Vagina (tissue), 2 donors: Measurements from ENCODE around the gene TOPBP1. TPM values are rescaled to one million over a fixed set of nuclear protein-coding genes. Genes with fewer than 3 reads are reported as not detected.

Source experiments
- DNase-seq, 2 donors: peaks; one replicate each; pipeline ENCODE4 v3.0.0-alpha.2; 2017; ENCODE audit errors: extremely low spot score in 2 of 2
- H3K27ac ChIP-seq: fragments of 200-600 bp; sonication (generic); one replicate; pipeline ENCODE4 v1.5.1; 2019
- H3K27me3 ChIP-seq: fragments of 200-600 bp; sonication (generic); one replicate; pipeline ENCODE4 v1.5.1; 2019
- H3K36me3 ChIP-seq, 2 donors: fragments of 200-600 bp; sonication (generic); one replicate each; pipeline ENCODE4 v1.5.1; 2017 to 2019
- H3K4me1 ChIP-seq: fragments of 200-600 bp; sonication (generic); one replicate; pipeline ENCODE4 v1.5.1; 2019
- H3K4me3 ChIP-seq, 2 donors: fragments of 200-600 bp; sonication (generic); 1 replicate in 1 of 2; 2 replicates in 1 of 2; pipeline ENCODE4 v1.5.1; 2016 to 2019
- H3K9me3 ChIP-seq: fragments of 200-600 bp; sonication (generic); one replicate; pipeline ENCODE4 v1.5.1; 2019
- POLR2A ChIP-seq, 2 donors: fragments of 450-650 bp; IDR thresholded peaks; one replicate each; pipeline ENCODE4 v1.6.1; 2017; ENCODE audit warnings: antibody characterized with exemption in 2 of 2, mild to moderate bottlenecking in 2 of 2, moderate library complexity in 2 of 2
- POLR2AphosphoS5 ChIP-seq, 2 donors: sonication (generic); formaldehyde crosslinking; IDR thresholded peaks; one replicate each; pipeline ENCODE4 v1.9.0; 2017; ENCODE audit warnings: antibody characterized with exemption in 2 of 2, mild to moderate bottlenecking in 2 of 2, low read depth in 1 of 2; ENCODE audit not compliant: insufficient read depth in 1 of 2
- intact Hi-C: fragments of 100-400 bp; cut with DNase I; formaldehyde crosslinking; loops from one replicate; pipeline ENCODE4 v1.15.1; 2023
- total RNA-seq: library from RNA; depleted of rRNA; stranded (reverse); fragments of >200 nt; gene quantifications from one replicate; pipeline ENCODE4 v1.2.3, GENCODE V29; 2016
- TF ChIP-seq, protein P1 (sequence below), 3 experiments: fragments of 450-650 bp in 2 of 3; fragments of 200-600 bp in 1 of 3; sonication (generic) in 1 of 3; IDR thresholded peaks; one replicate each; pipeline ENCODE4 v1.5.1; 2017 to 2019; ENCODE audit warnings: antibody characterized with exemption in 3 of 3, mild to moderate bottlenecking in 2 of 3, moderate library complexity in 2 of 3

TOPBP1 gene
- total RNA-seq, 1 donor from 2014 or later, result 28.2 TPM

DNA sequence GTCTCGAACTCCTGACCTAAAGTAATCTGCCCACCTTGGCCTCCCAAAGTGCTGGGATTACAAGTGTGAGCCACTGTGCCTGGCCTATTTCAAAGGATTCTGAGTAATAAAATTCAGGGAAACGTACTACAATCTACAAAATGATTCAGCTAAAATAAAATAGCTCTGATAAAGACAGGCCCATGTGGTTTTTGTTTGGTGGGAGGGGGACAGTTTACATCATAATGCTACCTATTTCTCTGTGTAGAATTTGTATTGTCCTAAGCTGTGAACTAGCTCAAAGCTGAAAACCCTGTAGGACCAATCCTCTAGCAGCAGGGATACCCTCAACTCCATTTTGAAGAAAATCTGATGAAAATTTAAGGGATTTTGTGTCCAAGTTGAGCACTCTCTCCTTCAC lies 62.5 kb downstream of the TOPBP1 start:
- Histone ChIP-seq H3K36me3 (no peaks in the 10 kb centered on the region), H3K4me3 (no peak overlapping the region), H3K4me1 (no peaks in the 10 kb centered on the region), H3K27me3 (no peaks in the 10 kb centered on the region), H3K27ac (no peak overlapping the region), H3K9me3 (no peaks in the 10 kb centered on the region)
- DNase-seq, result no peak
- TF ChIP-seq POLR2AphosphoS5 (IDR thresholded peaks at IDR 0.05; ENCODE audit: insufficient read depth in 1 of 2, low read depth in 1 of 2), result no peak
- TF ChIP-seq, protein P1, sequence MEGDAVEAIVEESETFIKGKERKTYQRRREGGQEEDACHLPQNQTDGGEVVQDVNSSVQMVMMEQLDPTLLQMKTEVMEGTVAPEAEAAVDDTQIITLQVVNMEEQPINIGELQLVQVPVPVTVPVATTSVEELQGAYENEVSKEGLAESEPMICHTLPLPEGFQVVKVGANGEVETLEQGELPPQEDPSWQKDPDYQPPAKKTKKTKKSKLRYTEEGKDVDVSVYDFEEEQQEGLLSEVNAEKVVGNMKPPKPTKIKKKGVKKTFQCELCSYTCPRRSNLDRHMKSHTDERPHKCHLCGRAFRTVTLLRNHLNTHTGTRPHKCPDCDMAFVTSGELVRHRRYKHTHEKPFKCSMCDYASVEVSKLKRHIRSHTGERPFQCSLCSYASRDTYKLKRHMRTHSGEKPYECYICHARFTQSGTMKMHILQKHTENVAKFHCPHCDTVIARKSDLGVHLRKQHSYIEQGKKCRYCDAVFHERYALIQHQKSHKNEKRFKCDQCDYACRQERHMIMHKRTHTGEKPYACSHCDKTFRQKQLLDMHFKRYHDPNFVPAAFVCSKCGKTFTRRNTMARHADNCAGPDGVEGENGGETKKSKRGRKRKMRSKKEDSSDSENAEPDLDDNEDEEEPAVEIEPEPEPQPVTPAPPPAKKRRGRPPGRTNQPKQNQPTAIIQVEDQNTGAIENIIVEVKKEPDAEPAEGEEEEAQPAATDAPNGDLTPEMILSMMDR (IDR thresholded peaks at IDR 0.05), result no peak
- TF ChIP-seq POLR2A (IDR thresholded peaks at IDR 0.05), result no peak
- intact Hi-C loops, result no loop called here

DNA sequence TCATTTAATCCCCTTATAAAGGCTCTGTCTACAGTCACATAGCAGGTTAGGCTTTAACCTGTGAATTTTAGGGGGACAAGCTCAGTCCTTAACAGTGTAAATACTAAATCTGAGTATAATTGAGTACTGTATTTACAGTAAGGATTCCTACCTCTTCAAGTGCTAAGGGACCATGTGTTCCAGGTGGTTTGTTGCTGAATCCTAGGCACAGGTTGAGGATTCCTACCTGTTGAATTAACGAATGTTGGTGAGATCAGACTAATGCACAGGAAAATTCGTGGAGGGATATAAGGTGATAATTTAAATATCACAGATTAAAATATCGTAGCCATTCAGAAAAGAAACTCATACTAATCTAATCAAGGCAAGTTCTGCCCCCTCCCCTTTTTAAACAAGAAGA lies 63.3 kb downstream of the TOPBP1 start:
- intact Hi-C loops, result no loop called here

DNA sequence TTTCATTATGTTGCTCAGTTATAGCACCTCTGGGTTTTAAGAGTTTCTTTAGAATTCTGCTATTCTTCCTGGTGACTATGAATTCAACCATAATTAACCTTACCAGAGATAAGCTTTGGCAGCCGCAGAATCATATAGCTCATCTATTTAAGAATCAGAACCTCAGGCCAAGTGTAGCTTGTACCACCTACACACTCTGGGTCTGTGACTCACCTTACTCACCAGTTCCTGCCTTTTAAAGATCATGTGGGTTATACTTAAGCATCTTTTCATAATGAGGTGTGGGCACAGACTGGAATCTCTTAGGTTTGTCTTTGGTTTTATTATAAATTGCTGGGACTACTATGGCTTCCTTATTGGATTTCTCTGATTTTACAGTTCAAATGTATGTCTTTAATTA lies 66.4 kb downstream of the TOPBP1 start:
- intact Hi-C loops, result no loop called here
- Histone ChIP-seq H3K27ac (no peak overlapping the region), H3K9me3 (no peaks in the 10 kb centered on the region), H3K4me3 (no peak overlapping the region), H3K36me3 (no peaks in the 10 kb centered on the region), H3K27me3 (no peaks in the 10 kb centered on the region), H3K4me1 (no peaks in the 10 kb centered on the region)
- TF ChIP-seq, protein P1 (IDR thresholded peaks at IDR 0.05), result no peak
- TF ChIP-seq POLR2AphosphoS5 (IDR thresholded peaks at IDR 0.05; ENCODE audit: insufficient read depth in 1 of 2, low read depth in 1 of 2) (no peak), POLR2A (IDR thresholded peaks at IDR 0.05) (no peak)
- no peak for DNase-seq

More for the DNA sequence above, 63.3 kb downstream of the TOPBP1 start:
- Histone ChIP-seq H3K36me3 (no peaks in the 10 kb centered on the region), H3K4me1 (no peaks in the 10 kb centered on the region), H3K9me3 (no peaks in the 10 kb centered on the region), H3K27ac (no peak overlapping the region), H3K27me3 (no peaks in the 10 kb centered on the region), H3K4me3 (no peak overlapping the region)
- TF ChIP-seq POLR2A (IDR thresholded peaks at IDR 0.05), result no peak
- no peak for TF ChIP-seq POLR2AphosphoS5 (IDR thresholded peaks at IDR 0.05; ENCODE audit: insufficient read depth in 1 of 2, low read depth in 1 of 2)
- TF ChIP-seq, protein P1 (IDR thresholded peaks at IDR 0.05), result no peak
- no peak for DNase-seq

DNA sequence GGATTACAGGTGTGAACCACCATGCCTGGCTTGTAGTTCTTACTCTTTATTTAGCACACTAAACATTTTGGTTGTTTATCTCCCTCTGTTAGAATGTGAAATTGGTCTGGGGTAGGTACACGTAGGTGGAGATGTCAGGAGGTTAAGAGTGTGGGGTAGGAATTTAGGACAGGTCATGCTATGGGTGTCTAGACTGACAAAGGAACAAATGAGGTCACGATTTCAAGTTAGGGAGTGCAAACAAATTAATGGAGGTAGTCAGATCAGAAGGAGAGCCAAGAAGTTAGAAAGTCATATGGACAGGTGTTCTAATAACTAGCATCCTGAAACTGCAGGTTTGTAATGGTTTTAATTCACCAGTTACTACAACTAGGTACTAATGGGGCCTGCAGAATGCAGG lies 68.5 kb downstream of the TOPBP1 start:
- intact Hi-C loops, result no loop called here
- H3K36me3 ChIP-seq, result peaks cover 0 to 18% of the 10 kb centered on the region in 2 donors

DNA sequence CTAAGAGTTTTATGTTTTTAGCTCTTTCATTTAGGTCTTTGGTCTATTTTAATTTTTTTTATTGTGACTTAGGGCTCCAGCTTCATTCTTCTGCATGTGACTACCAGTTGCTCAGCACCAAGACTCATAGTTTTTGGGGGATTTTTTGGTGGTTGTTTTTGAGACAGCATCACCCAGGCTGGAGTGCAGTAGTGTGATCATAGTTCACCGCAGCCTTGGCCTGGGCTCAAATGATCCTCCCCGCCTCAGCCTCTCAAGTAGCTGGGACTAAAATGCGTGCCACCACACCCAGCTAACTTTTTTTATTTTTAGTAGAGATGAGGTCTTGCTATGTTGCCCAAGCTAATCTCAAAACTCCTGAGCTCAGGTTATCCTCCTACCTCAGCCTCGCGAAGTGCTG lies 68.9 kb downstream of the TOPBP1 start:
- no peaks in the 10 kb centered on the region for H3K27me3 ChIP-seq
- H3K4me3 ChIP-seq, result no peak overlapping the region
- H3K9me3 ChIP-seq, result no peaks in the 10 kb centered on the region
- DNase-seq, result no peak
- intact Hi-C loops, result no loop called here
- H3K4me1 ChIP-seq, result no peaks in the 10 kb centered on the region
- TF ChIP-seq POLR2A (IDR thresholded peaks at IDR 0.05), result no peak
- no peak for TF ChIP-seq POLR2AphosphoS5 (IDR thresholded peaks at IDR 0.05; ENCODE audit: insufficient read depth in 1 of 2, low read depth in 1 of 2)
- TF ChIP-seq, protein P1 (IDR thresholded peaks at IDR 0.05), result no peak
- no peak overlapping the region for H3K27ac ChIP-seq
- H3K36me3 ChIP-seq, result peaks cover 0 to 22% of the 10 kb centered on the region in 2 donors

More for the DNA sequence above, 68.5 kb downstream of the TOPBP1 start:
- H3K27me3 ChIP-seq, result no peaks in the 10 kb centered on the region
- H3K4me3 ChIP-seq, result no peak overlapping the region
- TF ChIP-seq, protein P1 (IDR thresholded peaks at IDR 0.05), result no peak
- TF ChIP-seq POLR2A (IDR thresholded peaks at IDR 0.05), result no peak
- no peak for TF ChIP-seq POLR2AphosphoS5 (IDR thresholded peaks at IDR 0.05; ENCODE audit: insufficient read depth in 1 of 2, low read depth in 1 of 2)
- H3K4me1 ChIP-seq, result no peaks in the 10 kb centered on the region
- no peak overlapping the region for H3K27ac ChIP-seq
- H3K9me3 ChIP-seq, result no peaks in the 10 kb centered on the region
- no peak for DNase-seq
